ELF-1 (cell line): ENCODE data around the gene CHD9NB.
"Not testable (repeated sequence)": the region's sequence is repeated elsewhere in the genome, so short reads cannot be mapped to it uniquely, and the experiment has no call there.

Experiments
- DNase-seq: peaks from one replicate; pipeline ENCODE4 v3.0.0-alpha.2; 2016; ENCODE audit warnings: low read depth, low spot score

The CHD9NB gene

DNA sequence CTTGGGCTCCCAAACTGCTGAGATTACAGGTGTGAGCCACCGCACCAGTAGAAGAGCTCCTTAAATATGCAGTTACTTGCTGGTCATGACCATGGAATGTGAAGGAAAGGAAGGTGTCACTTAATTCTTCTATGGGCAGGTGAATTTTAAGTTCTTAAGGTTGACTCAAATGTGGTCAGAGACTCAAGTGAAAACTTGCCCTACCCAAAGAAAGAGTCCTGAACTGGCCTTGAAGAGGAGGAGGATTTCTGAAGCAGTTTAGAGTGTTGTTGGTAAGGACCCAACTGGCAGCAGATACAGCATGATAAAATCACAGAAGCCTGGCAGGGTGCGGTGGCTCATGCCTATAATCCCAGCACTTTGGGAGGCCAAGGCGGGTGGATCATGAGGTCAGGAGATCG, 31.4 kb upstream of the CHD9NB start:
- DNase-seq, result no peak

- no peak for DNase-seq
Observed at GRCh38 chr16:53083119-53083518, 30.4 kb upstream of the CHD9NB start.

GRCh38 chr16:53082509-53082908, 29.8 kb upstream of the CHD9NB start:
- no peak for DNase-seq

DNA sequence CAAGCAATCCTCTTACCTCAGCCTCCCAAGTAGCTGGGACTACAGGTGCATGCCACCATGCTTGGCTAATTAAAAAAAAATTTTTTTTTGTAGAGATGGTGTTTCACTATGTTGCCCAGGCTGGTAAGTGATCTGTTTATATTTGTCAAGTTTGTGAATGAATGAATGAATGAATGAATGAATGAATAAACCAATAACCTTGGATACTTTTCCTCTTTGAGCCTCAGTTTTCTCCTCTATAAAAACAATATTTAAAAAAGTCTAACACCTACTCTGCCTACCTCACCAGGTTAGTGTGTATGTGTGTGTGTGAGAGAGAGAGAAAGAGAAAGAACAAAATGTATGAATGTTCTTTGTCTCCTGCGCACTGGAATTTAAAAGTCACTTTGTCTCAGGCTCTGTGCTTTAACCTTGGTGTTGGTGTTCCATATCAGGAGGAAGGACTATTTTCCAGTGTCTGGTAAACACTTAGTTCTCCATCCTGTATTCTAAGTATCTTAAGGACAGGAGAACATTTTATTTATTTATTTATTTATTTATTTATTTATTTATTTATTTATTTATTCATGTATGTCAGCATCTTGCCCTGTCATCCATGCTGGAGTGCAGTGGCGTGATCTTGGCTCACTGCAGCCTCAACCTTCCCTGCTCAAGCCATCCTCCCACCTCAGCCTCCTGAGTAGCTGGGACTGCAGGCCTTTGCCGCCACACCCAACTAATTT, 29.1 kb upstream of the CHD9NB start:
- no peak for DNase-seq

DNA sequence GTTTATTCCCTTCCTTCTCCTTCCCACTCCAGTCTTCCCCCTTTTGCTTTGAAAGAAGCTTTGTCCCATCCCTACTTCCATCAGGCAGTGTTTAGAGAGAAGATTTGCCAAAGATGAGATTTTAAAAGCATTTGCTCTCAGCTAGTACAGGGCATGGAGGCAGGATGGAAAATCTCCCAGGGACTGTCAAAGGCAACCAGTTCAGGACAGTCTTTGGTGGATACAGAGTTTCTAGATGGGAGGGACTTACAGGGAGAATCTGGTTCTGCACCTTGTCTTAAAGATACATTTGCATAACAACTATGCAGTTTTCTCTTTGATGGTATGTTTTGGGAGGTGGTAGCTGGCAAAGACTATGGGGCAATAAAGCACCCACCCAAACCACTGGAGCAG, 28.3 kb upstream of the CHD9NB start:
- DNase-seq, result peak; percentile 34

- DNase-seq, result peak; percentile 76
Observed at GRCh38 chr16:53080345-53081031, 27.8 kb upstream of the CHD9NB start.

DNA sequence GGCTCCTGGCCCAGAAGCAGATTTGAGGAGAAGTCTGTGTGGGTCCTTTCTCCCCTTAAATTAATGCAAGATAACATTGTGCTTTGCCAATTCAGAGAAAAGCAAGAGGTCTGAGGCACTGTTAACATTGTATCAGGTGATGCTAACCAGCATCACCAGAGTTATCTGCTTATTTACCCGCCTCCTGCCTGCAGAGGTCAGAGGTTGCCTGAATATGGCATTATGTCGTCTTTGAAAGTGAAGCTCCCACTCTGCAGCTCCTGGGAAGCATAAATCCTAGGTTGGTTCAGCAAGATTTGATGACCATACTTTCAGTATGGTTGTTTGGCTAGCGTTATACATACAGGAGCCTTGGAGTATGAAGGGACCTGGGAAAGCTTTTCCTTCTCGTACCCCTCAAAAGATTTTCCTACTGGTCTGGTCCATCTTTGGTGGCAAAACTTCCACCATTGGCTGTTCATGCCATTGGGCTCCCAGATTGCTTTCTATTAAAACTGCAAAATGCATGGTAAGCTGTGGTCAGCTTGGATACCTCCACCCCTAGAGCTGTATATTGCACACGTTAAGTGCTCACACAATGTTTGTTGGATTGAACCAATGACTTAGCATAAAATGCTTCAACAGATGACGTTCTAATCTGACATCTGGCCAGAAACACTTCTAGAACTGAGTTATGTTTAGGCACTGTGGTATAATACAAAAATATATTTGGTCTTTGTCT, 26.2 kb upstream of the CHD9NB start:
- DNase-seq, result no peak

DNA sequence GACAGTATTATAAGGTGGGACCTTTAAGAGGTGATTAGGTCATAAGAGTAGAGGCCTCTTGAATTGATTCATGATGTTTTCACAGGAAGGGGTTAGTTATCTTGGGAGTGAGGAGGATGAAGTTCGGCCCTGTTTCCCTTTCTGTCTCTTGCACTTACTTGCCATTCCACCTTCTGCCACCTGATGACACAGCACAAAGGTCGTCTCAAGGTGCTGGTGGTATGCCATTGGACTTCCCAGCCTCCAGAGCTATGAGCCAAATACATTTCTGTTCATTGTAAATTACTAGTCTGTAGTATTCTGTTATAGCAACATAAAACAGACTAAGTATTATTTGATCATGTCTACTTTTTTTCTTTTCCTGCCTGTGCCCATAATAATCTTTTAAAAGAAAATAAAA, 25.6 kb upstream of the CHD9NB start:
- no peak for DNase-seq

DNA sequence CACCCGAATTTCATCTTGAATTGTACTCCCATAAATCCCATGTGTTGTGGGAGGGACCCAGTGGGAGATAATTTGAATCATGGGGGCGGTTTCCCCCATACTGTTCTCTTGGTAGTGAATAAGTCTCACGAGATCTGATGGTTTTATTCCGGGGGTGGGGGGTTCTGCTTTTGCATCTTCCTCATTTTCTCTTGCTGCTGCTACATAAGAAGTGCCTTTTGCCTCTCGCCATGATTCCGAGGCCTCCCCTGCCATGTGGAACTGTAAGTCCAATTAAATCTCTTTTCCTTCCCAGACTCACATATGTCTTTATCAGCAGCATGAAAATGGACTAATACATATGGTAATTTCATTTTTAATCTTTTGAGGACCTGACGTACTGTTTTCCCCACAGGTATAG, 22.8 kb upstream of the CHD9NB start:
- DNase-seq, result not testable (repeated sequence)

DNA sequence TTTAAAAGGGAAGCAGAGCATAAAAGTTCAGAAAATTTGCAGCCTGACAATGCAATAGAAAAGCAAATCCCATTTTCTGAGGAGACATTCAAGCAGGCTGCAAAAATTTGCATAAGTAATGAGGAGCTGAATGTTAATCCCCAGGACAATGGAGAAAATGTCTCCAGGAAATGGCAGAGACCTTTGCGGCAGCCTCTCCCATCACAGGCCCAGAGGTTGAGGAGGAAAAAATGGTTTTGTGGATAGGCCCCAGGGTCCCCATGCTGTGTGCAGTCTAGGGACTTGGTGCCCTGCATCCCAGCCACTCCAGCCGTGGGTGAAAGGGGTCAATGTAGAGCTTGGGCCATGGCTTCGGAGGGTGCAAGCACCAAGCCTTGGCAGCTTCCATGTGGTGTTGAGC, 21.6 kb upstream of the CHD9NB start:
- DNase-seq, result not testable (repeated sequence)

DNA sequence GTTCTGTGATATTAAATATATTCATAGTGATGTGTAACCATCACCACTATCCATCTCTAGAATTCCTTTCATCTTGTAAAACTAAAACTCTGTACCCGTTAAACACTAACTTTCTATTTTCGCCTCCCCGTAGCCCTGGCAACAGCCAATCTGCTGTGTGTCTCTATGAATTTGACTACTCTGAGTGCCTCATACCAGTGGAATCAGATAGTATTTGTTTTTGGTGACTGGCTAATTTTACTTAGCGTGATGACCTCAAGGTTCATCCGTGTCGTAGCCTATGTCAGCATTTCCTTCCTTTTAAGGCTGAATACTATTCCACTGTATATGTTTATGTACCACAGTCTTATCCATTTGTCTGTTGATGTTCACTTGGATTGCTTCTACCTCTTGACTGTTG, 20.3 kb upstream of the CHD9NB start:
- DNase-seq, result no peak

DNA sequence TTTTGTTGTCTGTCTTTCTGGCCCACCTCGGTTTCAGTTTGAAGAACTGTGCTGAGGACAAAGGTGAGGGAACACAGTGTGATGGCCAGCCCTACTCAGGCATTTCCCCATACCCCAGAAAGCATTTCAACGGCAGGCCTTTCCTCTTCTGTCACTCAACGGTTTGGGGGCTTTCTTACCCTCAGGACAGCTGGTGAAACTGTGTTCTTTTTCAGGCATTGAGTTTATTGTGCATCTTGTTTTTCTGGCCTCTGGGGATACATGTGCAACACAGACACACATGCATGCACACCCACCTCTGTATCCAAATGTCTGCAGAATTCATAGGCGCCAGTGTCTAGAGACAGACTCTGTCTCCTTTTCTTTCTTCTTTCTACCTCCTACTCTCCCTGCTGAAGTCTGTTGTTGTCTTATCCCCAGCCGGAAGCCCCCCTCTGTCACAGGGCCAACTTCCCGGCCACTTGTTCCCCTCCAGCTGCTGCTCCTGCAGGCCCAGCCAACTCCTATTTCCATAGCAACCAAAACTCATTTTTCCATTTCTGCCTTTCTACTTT, 19.1 kb upstream of the CHD9NB start:
- no peak for DNase-seq

DNA sequence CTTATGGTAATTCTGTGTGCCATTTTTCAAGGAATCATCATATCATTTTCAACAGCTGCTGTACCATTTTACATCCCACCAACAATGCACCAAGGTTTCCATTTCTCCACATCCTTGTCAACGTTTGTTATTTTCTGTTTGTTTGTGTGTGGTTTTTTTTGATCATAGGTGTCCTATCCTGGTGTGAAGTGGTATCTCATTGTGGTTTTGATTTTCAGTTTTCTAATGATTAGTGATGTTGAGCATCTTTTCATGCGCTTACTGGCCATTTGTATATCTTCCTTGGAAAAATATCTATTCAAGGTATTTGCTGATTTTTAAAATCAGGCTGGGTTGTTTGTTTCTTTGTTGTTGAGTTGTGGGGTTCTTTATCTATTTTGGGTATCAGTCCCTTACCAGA, 17.1 kb upstream of the CHD9NB start:
- DNase-seq, result no peak

GRCh38 chr16:53068423-53068833, 15.7 kb upstream of the CHD9NB start:
- DNase-seq, result no peak

DNA sequence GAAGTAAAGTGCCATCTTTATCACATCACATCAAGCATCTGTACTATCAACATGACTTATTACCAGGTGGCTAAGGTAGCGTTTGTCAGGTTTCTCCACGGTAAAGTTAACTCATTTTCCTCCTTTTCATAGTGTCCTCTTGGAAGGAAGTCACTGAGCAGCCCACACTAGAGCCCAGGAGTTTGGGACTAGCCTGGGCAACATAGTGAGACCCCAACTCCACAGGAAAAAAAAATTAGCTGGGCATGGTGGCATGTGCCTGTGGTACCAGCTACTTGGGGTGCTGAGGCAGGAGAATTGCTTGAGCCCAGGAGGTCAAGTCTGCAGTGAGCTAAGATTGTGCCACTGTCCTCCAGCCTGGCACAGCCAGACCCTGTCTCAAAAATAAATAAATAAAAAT, 15.0 kb upstream of the CHD9NB start:
- DNase-seq, result no peak

- DNase-seq, result no peak
Observed at GRCh38 chr16:53065461-53066061, 12.9 kb upstream of the CHD9NB start.

GRCh38 chr16:53064081-53064578, 11.4 kb upstream of the CHD9NB start:
- no peak for DNase-seq

- no peak for DNase-seq
Observed at GRCh38 chr16:53061701-53062159, 9.0 kb upstream of the CHD9NB start.

GRCh38 chr16:53061256-53061655, 8.6 kb upstream of the CHD9NB start:
- no peak for DNase-seq

DNA sequence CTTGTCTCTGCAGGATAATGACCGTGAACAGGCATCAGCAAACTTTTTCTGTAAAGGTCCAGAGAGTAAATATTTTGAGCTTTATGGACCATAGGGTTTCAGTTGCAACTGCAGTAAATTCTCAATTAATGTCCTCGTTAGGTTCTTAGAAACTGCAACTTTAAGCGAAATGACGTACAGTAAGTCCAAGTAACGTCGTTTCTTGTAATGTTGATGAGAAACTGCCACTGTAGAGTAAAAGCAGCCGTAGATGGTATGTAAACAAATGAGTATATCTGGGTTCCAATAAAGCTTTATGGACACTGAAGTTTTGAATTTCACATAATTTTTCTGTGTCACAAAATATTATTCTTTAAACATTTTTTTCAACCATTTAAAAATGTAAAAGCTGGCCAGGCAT, 7.0 kb upstream of the CHD9NB start:
- DNase-seq, result no peak

- no peak for DNase-seq
Observed at GRCh38 chr16:53058882-53059281, 6.2 kb upstream of the CHD9NB start.

- DNase-seq, result no peak
Observed at GRCh38 chr16:53058441-53058840, 5.7 kb upstream of the CHD9NB start.
